Endometrial microvascular endothelial cells (primary cell): Measurements from ENCODE around the gene FBLIM1. TPM values are rescaled to one million over a fixed set of nuclear protein-coding genes. Genes with fewer than 3 reads are reported as not detected.

ENCODE experiments used
- in situ Hi-C: cut with HindIII; loops from 2 replicates; pipeline ENCODE4 v1.10.0; 2017; ENCODE audit warnings: low sequenced_read_pairs, low pct_unique_long_range_greater_than_20kb; ENCODE audit errors: inconsistent ontology term
- total RNA-seq: library from RNA; depleted of rRNA; stranded (reverse); fragments of >200 nt; gene quantifications from one replicate; pipeline ENCODE4 v1.2.3, GENCODE V29; 2015; ENCODE audit errors: inconsistent ontology term

Gene FBLIM1
- total RNA-seq, 1 donor from 2014 or later: 268 TPM

DNA sequence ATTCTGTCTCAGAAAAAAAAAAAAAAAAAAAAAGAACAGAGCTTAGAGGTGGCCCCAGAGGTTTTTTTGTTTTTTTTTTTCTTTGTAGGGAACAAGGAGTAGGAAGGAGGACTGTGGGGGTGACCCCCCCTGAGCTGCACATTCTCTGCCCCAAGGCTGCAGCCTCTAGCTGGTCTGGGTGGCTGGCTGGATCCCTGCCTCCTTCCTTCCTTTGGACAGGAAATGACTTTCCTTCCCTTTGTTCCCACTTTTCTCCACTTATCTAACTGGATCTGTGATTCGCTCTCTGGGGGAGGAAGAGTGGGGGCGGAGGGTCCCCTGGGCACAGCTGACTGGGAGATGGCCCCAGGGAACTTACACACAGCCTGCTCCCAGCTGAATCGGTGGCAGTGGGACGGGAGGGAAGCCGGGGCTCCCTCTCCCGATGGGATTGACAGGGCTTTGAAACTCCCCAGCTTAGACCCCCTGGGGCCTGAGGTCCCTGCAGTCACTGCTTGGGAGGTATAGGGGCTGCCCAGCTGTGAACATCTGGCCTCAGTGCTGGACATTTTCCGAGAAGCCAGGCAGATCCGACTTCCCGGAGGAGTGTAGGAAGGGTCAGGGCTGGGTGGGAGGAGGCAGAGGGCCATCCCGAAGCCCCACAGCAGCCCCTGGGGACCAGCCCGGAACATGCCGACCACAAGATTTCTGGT, 2.1 kb downstream of the FBLIM1 start:
- in situ Hi-C loops: no loop called here

- in situ Hi-C loops: no loop called here
Measured at GRCh38 chr1:15761366-15762128, 3.0 kb downstream of the FBLIM1 start.

DNA sequence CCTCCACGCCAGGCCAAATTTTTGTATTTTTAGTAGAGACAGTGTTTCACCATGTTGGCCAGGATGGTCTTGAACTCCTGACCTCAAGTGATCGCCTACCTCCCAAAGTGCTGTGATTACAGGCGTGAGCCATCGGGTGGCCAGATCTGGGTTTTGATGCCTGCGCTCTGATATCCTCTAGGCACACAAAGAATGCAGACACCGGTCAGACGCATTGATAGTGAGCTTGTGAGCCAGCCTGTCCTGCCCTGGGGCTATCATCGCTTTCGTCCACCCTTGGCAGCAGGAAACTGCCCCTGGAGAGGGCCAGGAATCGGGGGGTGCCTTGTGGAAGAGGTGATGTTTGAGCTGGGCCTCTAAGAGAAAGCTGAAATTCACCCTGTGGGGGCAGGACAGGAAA, 4.0 kb downstream of the FBLIM1 start:
- in situ Hi-C loops: no loop called here

GRCh38 chr1:15764269-15764764, 5.7 kb downstream of the FBLIM1 start:
- in situ Hi-C loops: no loop called here

DNA sequence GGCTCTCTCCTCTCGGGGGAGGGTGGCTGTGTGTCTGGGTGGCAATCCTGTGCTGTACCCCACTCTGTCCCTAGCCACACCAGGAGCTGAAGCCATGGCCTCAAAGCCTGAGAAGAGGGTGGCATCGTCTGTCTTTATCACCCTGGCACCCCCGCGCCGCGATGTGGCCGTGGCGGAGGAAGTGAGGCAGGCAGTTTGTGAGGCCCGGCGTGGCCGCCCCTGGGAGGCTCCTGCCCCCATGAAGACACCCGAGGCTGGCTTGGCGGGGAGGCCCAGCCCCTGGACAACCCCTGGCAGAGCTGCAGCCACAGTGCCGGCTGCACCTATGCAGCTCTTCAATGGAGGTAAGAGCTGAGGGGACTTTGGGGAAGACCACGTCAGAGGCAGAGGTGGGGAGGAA, 6.3 kb downstream of the FBLIM1 start:
- in situ Hi-C loops: no loop called here

DNA sequence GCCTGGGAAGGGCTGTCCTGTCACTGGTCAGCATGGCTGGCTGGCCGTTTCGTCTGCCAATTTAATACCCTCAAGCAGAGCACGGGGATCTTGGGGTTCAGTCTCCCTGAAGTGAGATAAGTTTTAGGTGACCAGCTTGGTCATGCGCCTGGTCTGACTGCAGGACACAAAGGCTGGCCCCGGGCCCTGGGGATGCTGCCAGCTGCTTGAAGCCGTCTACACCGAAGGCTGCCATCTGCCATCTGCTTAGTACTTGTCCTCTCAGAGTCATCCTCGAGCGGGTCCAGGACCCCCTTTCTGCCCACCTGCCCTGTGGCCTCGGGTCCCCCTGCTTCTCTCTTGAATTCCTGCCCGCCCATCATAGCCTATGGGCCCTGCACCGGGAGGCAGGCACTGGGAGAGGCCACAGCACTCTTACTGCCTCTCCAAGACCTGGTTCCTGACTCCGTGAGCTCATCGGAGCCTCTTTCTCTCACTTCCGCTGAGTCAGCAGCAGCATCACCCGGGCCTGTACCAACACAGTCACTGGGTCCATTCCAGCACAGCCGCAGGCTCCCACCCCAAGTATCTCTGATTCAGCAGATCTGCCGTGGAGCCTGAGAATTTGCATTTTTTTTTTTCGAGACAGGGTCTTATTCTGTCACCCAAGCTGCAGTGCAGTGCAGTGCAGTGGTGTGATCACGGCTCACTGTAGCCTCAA, 7.0 kb downstream of the FBLIM1 start:
- in situ Hi-C loops: no loop called here

DNA sequence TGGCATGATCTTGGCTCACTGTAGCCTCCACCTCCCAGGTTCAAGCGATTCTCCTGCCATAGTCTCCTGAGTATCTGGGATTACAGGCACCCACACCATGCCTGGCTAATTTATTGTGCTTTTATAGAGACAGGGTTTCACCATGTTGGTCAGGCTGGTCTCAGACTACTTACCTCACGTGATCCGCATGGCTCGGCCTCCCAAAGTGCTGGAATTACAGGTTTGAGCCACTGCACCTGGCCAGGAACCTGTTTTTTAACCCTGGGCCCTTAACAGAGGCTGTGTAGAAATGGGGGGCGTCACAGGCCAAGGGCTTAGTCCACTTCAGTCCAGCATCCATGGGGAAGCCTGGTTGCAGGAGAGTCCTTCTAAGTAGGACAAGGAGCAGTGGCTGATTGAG, 9.3 kb downstream of the FBLIM1 start:
- in situ Hi-C loops: no loop called here

DNA sequence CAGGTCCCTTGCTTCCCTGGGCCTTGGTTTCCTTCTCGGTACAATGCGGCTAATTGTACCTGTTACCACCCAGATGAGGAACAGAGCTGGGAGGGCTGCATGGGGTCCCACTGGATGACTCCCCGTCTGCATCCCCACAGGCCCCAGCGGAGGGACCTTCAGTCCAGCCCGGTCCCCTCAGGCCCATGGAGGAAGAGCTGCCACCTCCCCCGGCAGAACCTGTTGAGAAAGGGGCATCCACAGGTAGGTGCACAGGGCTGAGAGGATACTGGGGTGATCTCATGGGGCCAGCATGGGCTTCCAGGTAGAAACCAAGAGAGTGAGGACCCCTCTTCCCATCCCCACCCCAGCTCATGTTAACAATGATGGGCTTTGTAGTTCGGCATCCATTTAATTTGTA, 9.8 kb downstream of the FBLIM1 start:
- in situ Hi-C loops: no loop called here

GRCh38 chr1:15770313-15770962, 11.8 kb downstream of the FBLIM1 start:
- in situ Hi-C loops: no loop called here

- in situ Hi-C loops: no loop called here
Measured at GRCh38 chr1:15771836-15772515, 13.4 kb downstream of the FBLIM1 start.

DNA sequence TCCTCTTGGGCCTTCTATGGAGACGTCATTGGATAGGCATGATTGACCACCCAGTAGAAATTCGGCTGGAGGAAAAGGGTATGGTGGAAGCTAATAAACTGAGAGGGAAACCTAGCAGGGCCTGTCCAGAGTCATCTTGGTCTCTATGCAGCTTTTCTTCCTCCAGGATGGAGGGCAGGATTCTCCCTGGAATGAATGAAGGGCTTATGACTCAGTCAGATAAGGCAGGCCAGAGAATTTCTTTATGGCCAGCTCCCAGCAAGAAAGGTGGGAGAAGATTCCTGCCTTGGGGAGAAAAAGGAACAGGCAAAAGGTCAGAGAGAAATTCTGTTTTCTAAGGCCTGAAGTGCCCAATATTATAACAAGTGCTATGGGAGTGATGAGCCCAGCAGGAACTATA, 17.1 kb downstream of the FBLIM1 start:
- in situ Hi-C loops: no loop called here

DNA sequence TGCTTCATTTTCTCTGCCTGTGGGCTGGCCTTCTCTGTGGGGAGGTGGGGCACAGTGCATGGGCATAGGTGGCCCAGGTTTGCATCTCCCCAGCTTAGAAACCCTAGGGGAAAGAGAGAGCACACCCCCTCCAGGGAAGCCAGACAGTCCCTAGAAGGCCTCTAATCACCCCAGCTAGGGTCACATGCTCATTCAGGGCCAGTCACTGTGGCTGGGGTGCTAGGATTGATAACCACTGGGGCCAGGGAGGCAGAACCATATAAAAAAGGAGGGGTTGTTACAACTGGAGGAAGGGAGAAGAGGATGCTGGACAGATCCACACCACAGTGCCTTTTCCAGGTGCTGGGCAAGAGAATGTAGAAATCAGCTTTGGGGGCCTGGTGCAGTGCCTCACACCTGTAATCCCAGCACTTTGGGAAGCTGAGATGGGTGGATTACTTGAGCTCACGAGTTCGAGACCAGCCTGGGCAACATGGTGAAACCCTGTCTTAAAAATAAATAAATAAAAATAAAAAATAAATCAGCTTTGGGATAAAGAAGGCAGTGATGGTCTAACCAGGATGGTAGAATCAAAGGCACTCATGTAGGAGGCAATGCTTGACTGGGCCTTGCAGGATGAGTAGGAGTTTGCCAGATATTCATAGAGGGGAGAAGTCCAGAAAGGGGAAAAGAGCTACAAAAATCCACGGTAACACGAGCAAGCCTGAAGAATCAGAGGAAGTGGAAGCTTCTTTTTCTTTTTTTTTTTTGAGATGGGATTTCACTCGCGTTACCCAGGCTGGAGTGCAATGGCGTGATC, 19.5 kb downstream of the FBLIM1 start:
- in situ Hi-C loops: no loop called here

DNA sequence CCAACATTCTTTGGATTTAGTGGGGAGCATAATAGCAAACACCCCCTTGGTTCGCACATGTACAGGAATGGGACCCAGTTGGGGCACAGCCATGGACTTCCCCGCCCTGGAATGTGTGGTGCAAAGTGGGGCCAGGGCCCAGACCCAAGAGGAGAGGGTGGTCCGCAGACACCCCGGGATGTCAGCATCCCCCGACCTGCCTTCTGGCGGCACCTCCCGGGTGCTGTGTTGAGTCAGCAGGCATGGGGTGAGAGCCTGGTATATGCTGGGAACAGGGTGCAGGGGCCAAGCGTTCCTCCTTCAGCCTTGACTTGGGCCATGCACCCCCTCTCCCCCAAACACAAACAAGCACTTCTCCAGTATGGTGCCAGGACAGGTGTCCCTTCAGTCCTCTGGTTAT, 27.1 kb downstream of the FBLIM1 start:
- in situ Hi-C loops: no loop called here

- in situ Hi-C loops: no loop called here
Measured at GRCh38 chr1:15786581-15786980, 28.0 kb downstream of the FBLIM1 start.

DNA sequence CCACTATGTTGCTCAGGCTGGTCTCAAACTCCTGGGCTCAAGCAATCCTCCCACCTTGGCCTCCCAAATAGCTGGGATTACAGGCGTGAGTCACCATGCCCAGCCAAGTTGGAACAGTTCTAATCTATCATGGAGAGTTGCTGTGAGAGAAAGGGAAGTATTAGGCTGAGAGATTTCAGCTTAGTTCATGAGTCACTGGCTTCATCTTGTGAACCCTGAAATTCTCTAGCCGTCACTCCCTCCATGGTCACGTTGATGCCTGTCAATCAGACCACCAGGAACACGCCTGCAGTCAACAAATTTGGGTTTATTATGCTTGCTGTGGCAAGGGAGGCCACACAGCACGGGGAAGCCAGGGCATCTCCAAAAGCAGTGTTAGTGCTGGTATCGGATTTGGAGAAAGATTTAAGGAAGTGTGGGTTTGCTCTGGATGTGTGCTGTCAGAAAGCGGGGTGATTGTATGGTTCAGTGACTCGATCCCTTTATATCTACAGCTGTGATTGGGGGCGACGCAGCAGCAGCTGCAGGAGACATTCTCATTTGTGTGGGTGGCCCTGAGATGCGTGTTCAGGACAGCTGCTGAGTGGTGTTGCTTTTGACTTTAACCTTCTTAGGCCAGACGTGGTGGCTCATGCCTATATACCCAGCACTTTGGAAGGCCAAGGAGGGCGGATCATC, 30.2 kb downstream of the FBLIM1 start:
- in situ Hi-C loops: no loop called here

- in situ Hi-C loops: no loop called here
Measured at GRCh38 chr1:15796086-15796462, 37.5 kb downstream of the FBLIM1 start.

- in situ Hi-C loops: no loop called here
Measured at GRCh38 chr1:15797614-15798390, 39.2 kb downstream of the FBLIM1 start.
